HEK293 (cell line): Measurements from ENCODE around the gene ATXN7.

Source experiments
- CTCF ChIA-PET: fragments of 350-600 bp; formaldehyde crosslinking; extraction: SDS; loops from one replicate; lab custom pipeline; 2021; ENCODE audit warnings: antibody characterized with exemption; lab: Yijun Ruan, JAX
- POLR2A ChIA-PET: fragments of 300-600 bp; formaldehyde crosslinking; extraction: SDS; loops from one replicate; lab custom pipeline; 2020; ENCODE audit warnings: antibody characterized with exemption, inconsistent platforms; lab: Yijun Ruan, JAX
- H3K27ac ChIP-seq: fragments of 200-500 bp; sonication (Bioruptor generic); 2 replicates; pipeline ENCODE4 v1.5.1; 2014; ENCODE audit warnings: low read depth, low read length, control low read depth, inconsistent platforms; ENCODE audit errors: extremely low read depth
- H3K36me3 ChIP-seq, 2 experiments: fragments of 200-500 bp in 1 of 2; sonication (Bioruptor generic) in 1 of 2; 1 replicate in 1 of 2; 2 replicates in 1 of 2; pipeline ENCODE4 v1.5.1; 2014 to 2017; ENCODE audit warnings: inconsistent platforms in 2 of 2, low read length in 2 of 2; ENCODE audit not compliant: control insufficient read depth in 2 of 2, insufficient read depth in 1 of 2
- H3K4me1 ChIP-seq: fragments of 200-500 bp; sonication (Bioruptor generic); 2 replicates; pipeline ENCODE4 v1.5.1; 2014; ENCODE audit warnings: mild to moderate bottlenecking, low read length, inconsistent platforms; ENCODE audit not compliant: control insufficient read depth, insufficient read depth
- H3K4me3 ChIP-seq: 2 replicates; pipeline ENCODE4 v1.5.1; 2011; ENCODE audit warnings: low read depth, mild to moderate bottlenecking, control low read depth, low read length, moderate library complexity
- H3K9me3 ChIP-seq: fragments of 200-500 bp; sonication (Bioruptor generic); 2 replicates; pipeline ENCODE4 v1.5.1; 2014; ENCODE audit warnings: low read depth, low read length, inconsistent platforms; ENCODE audit not compliant: control insufficient read depth, insufficient read depth
- EGR2 ChIP-seq: fragments of 450-650 bp; formaldehyde crosslinking; IDR thresholded peaks from 2 replicates; pipeline ENCODE4 v1.5.1; 2016; ENCODE audit warnings: low read depth, missing biosample characterization, missing genetic modification characterization
- GLIS1 ChIP-seq: fragments of 450-650 bp; formaldehyde crosslinking; IDR thresholded peaks from 2 replicates; pipeline ENCODE4 v1.5.1; 2016; ENCODE audit warnings: missing biosample characterization, missing genetic modification characterization
- IKZF3 ChIP-seq: fragments of 450-650 bp; IDR thresholded peaks from 2 replicates; pipeline ENCODE4 v1.5.0; 2018; ENCODE audit warnings: missing biosample characterization, mild to moderate bottlenecking, missing genetic modification characterization, moderate library complexity
- PRDM1 ChIP-seq: fragments of 450-650 bp; formaldehyde crosslinking; IDR thresholded peaks from 2 replicates; pipeline ENCODE4; 2016; ENCODE audit warnings: missing biosample characterization, missing genetic modification characterization
- ZBTB1 ChIP-seq: fragments of 450-650 bp; formaldehyde crosslinking; IDR thresholded peaks from 2 replicates; pipeline ENCODE4 v1.5.1; 2016; ENCODE audit warnings: missing biosample characterization, missing genetic modification characterization
- ZBTB20 ChIP-seq: fragments of 450-650 bp; formaldehyde crosslinking; IDR thresholded peaks from 2 replicates; pipeline ENCODE4 v1.5.1; 2016; ENCODE audit warnings: missing biosample characterization, missing genetic modification characterization
- ZNF10 ChIP-seq: fragments of 450-650 bp; formaldehyde crosslinking; IDR thresholded peaks from 2 replicates; pipeline ENCODE4 v1.5.1; 2017; ENCODE audit warnings: missing biosample characterization, missing genetic modification characterization
- ZNF184 ChIP-seq: fragments of 450-650 bp; IDR thresholded peaks from 2 replicates; pipeline ENCODE4 v1.5.1; 2018; ENCODE audit warnings: missing biosample characterization, mild to moderate bottlenecking, missing genetic modification characterization
- ZNF280D ChIP-seq: fragments of 450-650 bp; formaldehyde crosslinking; IDR thresholded peaks from 2 replicates; pipeline ENCODE4 v1.5.1; 2016; ENCODE audit warnings: missing biosample characterization, missing genetic modification characterization
- ZNF341 ChIP-seq: fragments of 450-650 bp; formaldehyde crosslinking; IDR thresholded peaks from 2 replicates; pipeline ENCODE4; 2016; ENCODE audit warnings: low read depth, missing biosample characterization, missing genetic modification characterization
- ZNF391 ChIP-seq: fragments of 450-650 bp; formaldehyde crosslinking; IDR thresholded peaks from 2 replicates; pipeline ENCODE4 v1.5.1; 2016; ENCODE audit warnings: low read depth, missing biosample characterization, missing genetic modification characterization, borderline replicate concordance
- ZNF600 ChIP-seq: fragments of 450-650 bp; formaldehyde crosslinking; IDR thresholded peaks from 2 replicates; pipeline ENCODE4 v1.5.1; 2016; ENCODE audit warnings: missing biosample characterization, missing genetic modification characterization
- ZNF629 ChIP-seq: fragments of 450-650 bp; formaldehyde crosslinking; IDR thresholded peaks from 2 replicates; pipeline ENCODE4 v1.5.1; 2017; ENCODE audit warnings: missing biosample characterization, missing genetic modification characterization
- ZNF677 ChIP-seq: fragments of 450-650 bp; IDR thresholded peaks from 2 replicates; pipeline ENCODE4 v1.5.0; 2018; ENCODE audit warnings: missing biosample characterization, mild to moderate bottlenecking, missing genetic modification characterization, moderate library complexity
- ZNF747 ChIP-seq: fragments of 450-650 bp; formaldehyde crosslinking; IDR thresholded peaks from 2 replicates; pipeline ENCODE4 v1.5.1; 2016; ENCODE audit warnings: missing biosample characterization, missing genetic modification characterization
- ZNF76 ChIP-seq: fragments of 450-650 bp; formaldehyde crosslinking; IDR thresholded peaks from 2 replicates; pipeline ENCODE4; 2016; ENCODE audit warnings: low read depth, missing biosample characterization, missing genetic modification characterization, borderline replicate concordance
- ZNF792 ChIP-seq: fragments of 450-650 bp; formaldehyde crosslinking; IDR thresholded peaks from 2 replicates; pipeline ENCODE4 v1.5.1; 2016; ENCODE audit warnings: missing biosample characterization, missing genetic modification characterization
- ZSCAN18 ChIP-seq: fragments of 450-650 bp; formaldehyde crosslinking; IDR thresholded peaks from 2 replicates; pipeline ENCODE4 v1.5.1; 2016; ENCODE audit warnings: missing biosample characterization, missing genetic modification characterization
- ZSCAN30 ChIP-seq: fragments of 450-650 bp; IDR thresholded peaks from 2 replicates; pipeline ENCODE4 v1.5.1; 2018; ENCODE audit warnings: missing biosample characterization, mild to moderate bottlenecking, missing genetic modification characterization, moderate library complexity
- ZXDB ChIP-seq: fragments of 450-650 bp; formaldehyde crosslinking; IDR thresholded peaks from 2 replicates; pipeline ENCODE4 v1.5.1; 2016; ENCODE audit warnings: missing biosample characterization, missing genetic modification characterization
- TF ChIP-seq, protein P1 (sequence below): fragments of 450-650 bp; formaldehyde crosslinking; IDR thresholded peaks from 2 replicates; pipeline ENCODE4 v1.5.1; 2016; ENCODE audit warnings: missing biosample characterization, missing genetic modification characterization
- TF ChIP-seq, protein P2 (sequence below): fragments of 450-650 bp; formaldehyde crosslinking; conservative IDR thresholded peaks from 2 replicates; pipeline ENCODE4 v1.5.1; 2016; ENCODE audit warnings: low read depth, missing biosample characterization, missing genetic modification characterization
- TF ChIP-seq, protein P3 (sequence below): fragments of 450-650 bp; formaldehyde crosslinking; IDR thresholded peaks from 2 replicates; pipeline ENCODE4 v1.5.1; 2016; ENCODE audit warnings: missing biosample characterization, missing genetic modification characterization

ATXN7 gene

GRCh38 chr3:63946753-63947152 is 83.1 kb downstream of the ATXN7 start (continued):
- TF ChIP-seq EGR2 (tag by site-specific recombination) (no peak), ZNF747 (tag by site-specific recombination) (no peak), ZNF391 (tag by site-specific recombination) (no peak), ZNF677 (tag by site-specific recombination) (no peak), ZNF600 (tag by site-specific recombination) (no peak), ZSCAN30 (no peak), ZNF629 (tag by site-specific recombination) (no peak), PRDM1 (no peak), ZNF184 (no peak), ZSCAN18 (tag by site-specific recombination) (no peak), ZNF792 (tag by site-specific recombination) (no peak)

DNA sequence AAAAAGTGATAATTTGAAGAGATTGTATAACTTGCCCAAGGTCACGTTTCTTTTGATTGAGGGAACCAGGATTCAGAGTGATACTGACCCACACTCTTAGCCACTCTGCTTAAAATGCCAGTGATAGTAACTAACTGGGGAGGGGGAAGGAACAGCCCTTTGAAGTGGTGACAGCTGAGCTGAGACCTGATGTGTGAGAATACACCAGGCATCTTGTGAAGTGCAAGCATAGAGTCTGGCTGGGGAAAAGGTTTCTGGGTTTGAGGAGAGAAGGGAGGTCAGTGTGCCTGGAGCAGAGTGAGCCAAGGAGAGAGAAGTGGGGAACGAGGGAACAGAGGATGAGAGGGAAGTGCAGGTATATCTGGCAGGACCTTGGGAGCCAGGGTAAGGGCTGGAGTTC is 83.9 kb downstream of the ATXN7 start:
- TF ChIP-seq ZNF341 (peak; percentile 80), IKZF3 (no peak)
- POLR2A ChIA-PET, result no interaction called here
- Histone ChIP-seq H3K27ac (no peak overlapping the region), H3K4me3 (no peak overlapping the region), H3K9me3 (no peaks in the 10 kb centered on the region), H3K36me3 (no peaks in the 10 kb centered on the region), H3K4me1 (peaks cover 4% of the 10 kb centered on the region; the same call in 1 of the 2 replicates)
- CTCF ChIA-PET, result interaction anchor here (0.8 kb wide), 1 partner anchor 46 kb away, joined by 3 read pairs; no protein-coding TSS in a partner anchor

- no peaks in the 10 kb centered on the region for H3K9me3 ChIP-seq
- ChIA-PET POLR2A (no interaction called here), CTCF (no interaction called here)
- TF ChIP-seq ZNF10 (tag by site-specific recombination) (no peak), ZXDB (tag by site-specific recombination) (no peak), EGR2 (tag by site-specific recombination) (no peak), ZBTB20 (no peak), ZNF76 (tag by site-specific recombination) (no peak), ZNF341 (no peak), ZNF280D (tag by site-specific recombination) (no peak), ZBTB1 (no peak), GLIS1 (no peak)
- TF ChIP-seq, protein P1, sequence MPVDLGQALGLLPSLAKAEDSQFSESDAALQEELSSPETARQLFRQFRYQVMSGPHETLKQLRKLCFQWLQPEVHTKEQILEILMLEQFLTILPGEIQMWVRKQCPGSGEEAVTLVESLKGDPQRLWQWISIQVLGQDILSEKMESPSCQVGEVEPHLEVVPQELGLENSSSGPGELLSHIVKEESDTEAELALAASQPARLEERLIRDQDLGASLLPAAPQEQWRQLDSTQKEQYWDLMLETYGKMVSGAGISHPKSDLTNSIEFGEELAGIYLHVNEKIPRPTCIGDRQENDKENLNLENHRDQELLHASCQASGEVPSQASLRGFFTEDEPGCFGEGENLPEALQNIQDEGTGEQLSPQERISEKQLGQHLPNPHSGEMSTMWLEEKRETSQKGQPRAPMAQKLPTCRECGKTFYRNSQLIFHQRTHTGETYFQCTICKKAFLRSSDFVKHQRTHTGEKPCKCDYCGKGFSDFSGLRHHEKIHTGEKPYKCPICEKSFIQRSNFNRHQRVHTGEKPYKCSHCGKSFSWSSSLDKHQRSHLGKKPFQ (tag by site-specific recombination), result no peak
- TF ChIP-seq, protein P2, sequence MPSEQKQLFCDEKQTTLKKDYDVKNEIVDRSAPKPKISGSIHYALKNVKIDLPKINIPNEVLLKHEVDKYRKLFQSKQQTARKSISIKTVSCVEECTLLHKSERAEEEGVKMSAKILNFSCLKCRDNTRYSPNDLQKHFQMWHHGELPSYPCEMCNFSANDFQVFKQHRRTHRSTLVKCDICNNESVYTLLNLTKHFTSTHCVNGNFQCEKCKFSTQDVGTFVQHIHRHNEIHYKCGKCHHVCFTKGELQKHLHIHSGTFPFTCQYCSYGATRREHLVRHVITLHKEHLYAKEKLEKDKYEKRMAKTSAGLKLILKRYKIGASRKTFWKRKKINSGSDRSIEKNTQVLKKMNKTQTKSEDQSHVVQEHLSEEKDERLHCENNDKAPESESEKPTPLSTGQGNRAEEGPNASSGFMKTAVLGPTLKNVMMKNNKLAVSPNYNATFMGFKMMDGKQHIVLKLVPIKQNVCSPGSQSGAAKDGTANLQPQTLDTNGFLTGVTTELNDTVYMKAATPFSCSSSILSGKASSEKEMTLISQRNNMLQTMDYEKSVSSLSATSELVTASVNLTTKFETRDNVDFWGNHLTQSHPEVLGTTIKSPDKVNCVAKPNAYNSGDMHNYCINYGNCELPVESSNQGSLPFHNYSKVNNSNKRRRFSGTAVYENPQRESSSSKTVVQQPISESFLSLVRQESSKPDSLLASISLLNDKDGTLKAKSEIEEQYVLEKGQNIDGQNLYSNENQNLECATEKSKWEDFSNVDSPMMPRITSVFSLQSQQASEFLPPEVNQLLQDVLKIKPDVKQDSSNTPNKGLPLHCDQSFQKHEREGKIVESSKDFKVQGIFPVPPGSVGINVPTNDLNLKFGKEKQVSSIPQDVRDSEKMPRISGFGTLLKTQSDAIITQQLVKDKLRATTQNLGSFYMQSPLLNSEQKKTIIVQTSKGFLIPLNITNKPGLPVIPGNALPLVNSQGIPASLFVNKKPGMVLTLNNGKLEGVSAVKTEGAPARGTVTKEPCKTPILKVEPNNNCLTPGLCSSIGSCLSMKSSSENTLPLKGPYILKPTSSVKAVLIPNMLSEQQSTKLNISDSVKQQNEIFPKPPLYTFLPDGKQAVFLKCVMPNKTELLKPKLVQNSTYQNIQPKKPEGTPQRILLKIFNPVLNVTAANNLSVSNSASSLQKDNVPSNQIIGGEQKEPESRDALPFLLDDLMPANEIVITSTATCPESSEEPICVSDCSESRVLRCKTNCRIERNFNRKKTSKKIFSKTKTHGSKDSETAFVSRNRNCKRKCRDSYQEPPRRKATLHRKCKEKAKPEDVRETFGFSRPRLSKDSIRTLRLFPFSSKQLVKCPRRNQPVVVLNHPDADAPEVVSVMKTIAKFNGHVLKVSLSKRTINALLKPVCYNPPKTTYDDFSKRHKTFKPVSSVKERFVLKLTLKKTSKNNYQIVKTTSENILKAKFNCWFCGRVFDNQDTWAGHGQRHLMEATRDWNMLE (tag by site-specific recombination), result no peak
- TF ChIP-seq, protein P3, sequence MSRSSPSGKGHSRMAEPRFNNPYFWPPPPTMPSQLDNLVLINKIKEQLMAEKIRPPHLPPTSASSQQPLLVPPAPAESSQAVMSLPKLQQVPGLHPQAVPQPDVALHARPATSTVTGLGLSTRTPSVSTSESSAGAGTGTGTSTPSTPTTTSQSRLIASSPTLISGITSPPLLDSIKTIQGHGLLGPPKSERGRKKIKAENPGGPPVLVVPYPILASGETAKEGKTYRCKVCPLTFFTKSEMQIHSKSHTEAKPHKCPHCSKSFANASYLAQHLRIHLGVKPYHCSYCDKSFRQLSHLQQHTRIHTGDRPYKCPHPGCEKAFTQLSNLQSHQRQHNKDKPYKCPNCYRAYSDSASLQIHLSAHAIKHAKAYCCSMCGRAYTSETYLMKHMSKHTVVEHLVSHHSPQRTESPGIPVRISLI (tag by site-specific recombination), result no peak
- TF ChIP-seq, all 188 proteins: peak for 0
- H3K4me3 ChIP-seq, result no peak overlapping the region
- peaks cover 4% of the 10 kb centered on the region; the same call in 1 of the 2 replicates for H3K4me1 ChIP-seq
- H3K27ac ChIP-seq, result no peak overlapping the region
- peaks cover 0 to 1% of the 10 kb centered on the region in 2 experiments; a peak in 1 of 3 replicates for H3K36me3 ChIP-seq
Measured at GRCh38 chr3:63949005-63949404, 85.3 kb downstream of the ATXN7 start.
